OCI-LY3 (cell line): ENCODE measurements around the gene FUT2.

ENCODE experiments used
- H2AFZ ChIP-seq: fragments of 200-600, 300-600 bp; shearing (Covaris generic); 2 replicates; pipeline ENCODE4 v1.6.0; 2014; ENCODE audit warnings: antibody characterized with exemption, low read depth, low read length
- H3K27ac ChIP-seq: fragments of 200-600, 300-600 bp; sonication (generic); 2 replicates; pipeline ENCODE4 v1.5.1; 2014; ENCODE audit warnings: mild to moderate bottlenecking, low read length, moderate library complexity, mixed read lengths
- H3K27me3 ChIP-seq: fragments of 200-600, 300-600 bp; sonication (generic); 2 replicates; pipeline ENCODE4 v1.6.1; 2014; ENCODE audit warnings: low read depth, low read length, mixed read lengths
- H3K36me3 ChIP-seq: fragments of 200-600, 300-600 bp; sonication (generic); replicated peaks from 2 replicates; pipeline ENCODE3; 2014; ENCODE audit warnings: low read depth, low read length, mixed read lengths
- H3K4me1 ChIP-seq: fragments of 300-600, 200-600 bp; sonication (generic); 2 replicates; pipeline ENCODE4 v1.6.1; 2014; ENCODE audit warnings: low read length, mixed read lengths
- H3K4me2 ChIP-seq: fragments of 200-600, 300-600 bp; sonication (generic); 2 replicates; pipeline ENCODE4 v1.6.1; 2014; ENCODE audit warnings: low read length, mixed read lengths
- H3K4me3 ChIP-seq: fragments of 300-600, 200-600 bp; sonication (generic); 2 replicates; pipeline ENCODE4 v1.5.1; 2014; ENCODE audit warnings: antibody characterized with exemption, mild to moderate bottlenecking, low read length, moderate library complexity
- H3K79me2 ChIP-seq: fragments of 300-600, 200-600 bp; shearing (Covaris generic); 2 replicates; pipeline ENCODE4 v1.6.1; 2014; ENCODE audit warnings: mild to moderate bottlenecking, low read length, mixed read lengths
- H3K9ac ChIP-seq: fragments of 300-600, 200-600 bp; shearing (Covaris generic); 2 replicates; pipeline ENCODE4 v1.6.0; 2014; ENCODE audit warnings: mild to moderate bottlenecking, low read length, moderate library complexity
- H3K9me3 ChIP-seq: fragments of 200-600, 300-600 bp; shearing (Covaris generic); 2 replicates; pipeline ENCODE4 v1.6.1; 2014; ENCODE audit warnings: low read length, mixed read lengths; ENCODE audit not compliant: insufficient read depth
- H4K20me1 ChIP-seq: fragments of 200-600, 300-600 bp; sonication (generic); 2 replicates; pipeline ENCODE4 v1.6.1; 2016; ENCODE audit warnings: low read length, mixed read lengths; ENCODE audit not compliant: insufficient read depth
- CTCF ChIP-seq: fragments of 200-600, 300-600 bp; sonication (generic); IDR thresholded peaks from 2 replicates; pipeline ENCODE4 v1.5.1; 2014; ENCODE audit warnings: antibody characterized with exemption, low read length, low read depth
- EZH2phosphoT487 ChIP-seq: fragments of 200-600 bp; shearing (Covaris generic); IDR thresholded peaks from 2 replicates; pipeline ENCODE4 v1.6.1; 2018; ENCODE audit warnings: antibody characterized with exemption, mixed run types, low read depth

FUT2 gene

DNA sequence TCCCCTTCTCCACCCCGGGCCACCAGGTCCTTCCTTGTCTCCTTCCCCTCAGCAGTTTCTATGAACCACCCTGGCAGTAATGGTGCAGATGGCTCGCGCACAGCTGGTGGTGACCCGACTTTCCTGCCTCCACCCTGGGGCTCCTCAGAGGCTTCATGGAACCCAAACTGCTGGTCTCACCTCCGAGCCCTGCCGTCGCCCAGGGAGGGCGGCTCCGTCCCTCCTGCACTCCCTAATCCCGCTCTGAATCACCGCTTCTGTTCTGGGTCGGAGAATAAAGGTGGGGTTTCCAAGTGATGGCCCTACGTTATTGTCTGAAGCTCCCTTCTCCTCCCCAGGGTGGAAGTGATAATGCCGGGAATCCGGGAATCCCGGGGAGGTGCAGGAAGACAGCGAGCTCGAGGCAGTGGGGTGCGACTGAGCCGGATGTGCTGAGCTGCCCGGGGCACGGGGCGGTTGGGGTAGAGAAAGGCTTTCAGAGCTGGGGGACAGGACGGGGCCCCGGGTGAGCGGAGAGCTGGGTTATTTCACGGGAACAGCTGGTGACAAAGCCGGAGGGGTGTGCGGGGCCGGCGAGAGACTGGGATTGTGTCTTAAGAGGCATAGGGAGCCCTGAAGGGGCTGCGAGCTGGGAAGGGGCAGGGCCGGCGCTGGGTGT lies 711 bp downstream of the FUT2 start:
- Histone ChIP-seq H2AFZ (no peak overlapping the region), H3K79me2 (no peaks in the 10 kb centered on the region), H3K4me3 (no peak overlapping the region), H3K4me1 (no peaks in the 10 kb centered on the region), H4K20me1 (no peaks in the 10 kb centered on the region), H3K27ac (no peak overlapping the region), H3K36me3 (no peaks in the 10 kb centered on the region), H3K27me3 (no peaks in the 10 kb centered on the region), H3K9ac (no peak overlapping the region), H3K4me2 (no peak overlapping the region), H3K9me3 (no peaks in the 10 kb centered on the region)
- no peak for TF ChIP-seq EZH2phosphoT487
- TF ChIP-seq CTCF: no peak

GRCh38 chr19:48698046-48698445 lies 2.3 kb downstream of the FUT2 start:
- no peaks in the 10 kb centered on the region for H3K36me3 ChIP-seq
- H4K20me1 ChIP-seq: no peaks in the 10 kb centered on the region
- H3K27me3 ChIP-seq: no peaks in the 10 kb centered on the region
- H3K4me1 ChIP-seq: no peaks in the 10 kb centered on the region
- H3K4me3 ChIP-seq: no peak overlapping the region
- H3K4me2 ChIP-seq: no peak overlapping the region
- H3K9ac ChIP-seq: no peak overlapping the region
- H3K27ac ChIP-seq: no peak overlapping the region
- no peaks in the 10 kb centered on the region for H3K79me2 ChIP-seq
- no peak overlapping the region for H2AFZ ChIP-seq
- H3K9me3 ChIP-seq: no peaks in the 10 kb centered on the region
- TF ChIP-seq EZH2phosphoT487 (no peak), CTCF (no peak)

DNA sequence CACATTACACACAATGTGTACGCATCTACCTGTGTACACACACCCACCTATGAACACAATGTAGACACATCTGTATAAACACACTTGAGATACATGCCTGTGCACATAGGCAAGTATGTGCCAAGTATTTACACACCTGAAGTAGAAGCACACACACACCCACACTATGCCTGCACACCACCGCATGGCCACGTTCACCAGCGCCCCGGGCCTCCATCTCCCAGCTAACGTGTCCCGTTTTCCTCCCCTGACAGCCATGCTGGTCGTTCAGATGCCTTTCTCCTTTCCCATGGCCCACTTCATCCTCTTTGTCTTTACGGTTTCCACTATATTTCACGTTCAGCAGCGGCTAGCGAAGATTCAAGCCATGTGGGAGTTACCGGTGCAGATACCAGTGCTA lies 6.9 kb downstream of the FUT2 start:
- Histone ChIP-seq H2AFZ (no peak overlapping the region), H3K27ac (no peak overlapping the region), H3K79me2 (no peaks in the 10 kb centered on the region), H3K4me2 (no peak overlapping the region), H3K27me3 (no peaks in the 10 kb centered on the region), H4K20me1 (no peaks in the 10 kb centered on the region), H3K9ac (no peak overlapping the region), H3K9me3 (no peaks in the 10 kb centered on the region), H3K36me3 (no peaks in the 10 kb centered on the region), H3K4me1 (no peaks in the 10 kb centered on the region), H3K4me3 (no peak overlapping the region)
- no peak for TF ChIP-seq CTCF
- no peak for TF ChIP-seq EZH2phosphoT487

GRCh38 chr19:48703316-48703715 lies 7.5 kb downstream of the FUT2 start:
- no peaks in the 10 kb centered on the region for H3K36me3 ChIP-seq
- H3K9ac ChIP-seq: no peak overlapping the region
- H3K79me2 ChIP-seq: no peaks in the 10 kb centered on the region
- H3K9me3 ChIP-seq: no peaks in the 10 kb centered on the region
- no peak overlapping the region for H3K4me2 ChIP-seq
- no peaks in the 10 kb centered on the region for H3K27me3 ChIP-seq
- H3K4me1 ChIP-seq: no peaks in the 10 kb centered on the region
- no peaks in the 10 kb centered on the region for H4K20me1 ChIP-seq
- TF ChIP-seq EZH2phosphoT487: no peak
- no peak for TF ChIP-seq CTCF
- H3K4me3 ChIP-seq: no peak overlapping the region
- H2AFZ ChIP-seq: no peak overlapping the region
- H3K27ac ChIP-seq: no peak overlapping the region
